Esophagus squamous epithelium (tissue), 4 donors: ENCODE measurements around the gene KRT4.

Source experiments
- CTCF ChIP-seq, 6 experiments: fragments of 450-650 bp in 4 of 6; fragments of 200-600 bp in 2 of 6; sonication (generic) in 2 of 6; IDR thresholded peaks; one replicate each; pipeline ENCODE4 v1.5.1; 2016 to 2019; ENCODE audit warnings: antibody characterized with exemption in 6 of 6, mild to moderate bottlenecking in 4 of 6, moderate library complexity in 4 of 6
- POLR2A ChIP-seq, 4 donors: fragments of 450-650 bp; IDR thresholded peaks; one replicate each; pipeline ENCODE4 v1.6.1; 2017; ENCODE audit warnings: antibody characterized with exemption in 4 of 4, mild to moderate bottlenecking in 4 of 4, moderate library complexity in 3 of 4

DNA sequence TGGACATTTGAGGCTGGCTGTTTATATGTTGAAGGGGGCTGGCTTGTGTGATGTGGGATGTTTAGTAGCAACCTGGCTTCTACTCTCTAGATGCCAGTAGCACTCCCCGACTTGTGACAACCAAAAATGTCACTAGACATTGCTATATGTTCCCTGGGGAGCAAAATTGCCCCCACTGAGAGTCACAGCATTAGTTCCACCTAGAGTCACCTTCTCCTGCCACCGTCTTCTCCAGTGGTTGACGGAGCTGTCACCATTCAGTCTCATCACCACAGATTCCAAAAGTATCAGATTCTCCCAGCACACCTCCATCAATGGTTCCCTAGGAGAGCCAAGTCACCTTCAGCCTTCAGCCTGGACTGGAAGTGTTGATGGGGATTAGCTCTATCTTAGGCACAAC lies 29.0 kb downstream of the KRT4 start:
- TF ChIP-seq CTCF (IDR thresholded peaks at IDR 0.05) (no peak), POLR2A (IDR thresholded peaks at IDR 0.05) (no peak)
